ENCODE measurements around the gene PVRIG.
"Not testable (repeated sequence)": the region's sequence is repeated elsewhere in the genome, so short reads cannot be mapped to it uniquely, and the experiment has no call there.

GRCh38 chr7:100259984-100260383 is 40.2 kb downstream of the PVRIG start:
- TF ChIP-seq POLR2A, CTCF (IDR thresholded peaks at IDR 0.05): not testable (repeated sequence)
